K562 (cell line): ENCODE results near the gene GP1BA. TPM values are rescaled to one million over a fixed set of nuclear protein-coding genes. Genes with fewer than 3 reads are reported as not detected.
A peak's percentile ranks its signal among the peaks of the same experiment; 100 is the strongest.

Experiments used
- CBFB ChIP-seq: sonication (generic); formaldehyde crosslinking; IDR thresholded peaks from 2 replicates; pipeline ENCODE4 v1.4.0; 2020; ENCODE audit warnings: mild to moderate bottlenecking, missing genetic modification reagents
- CC2D1A ChIP-seq: fragments of 450-650 bp; IDR thresholded peaks from 2 replicates; pipeline ENCODE4 v1.6.1; 2017; ENCODE audit warnings: mild to moderate bottlenecking
- CCNT2 ChIP-seq: IDR thresholded peaks from 2 replicates; pipeline ENCODE4 v1.6.1; 2011; ENCODE audit warnings: borderline replicate concordance, low read depth, mild to moderate bottlenecking, moderate library complexity, mixed read lengths, low read length; ENCODE audit not compliant: insufficient read length; ENCODE audit errors: extremely low read depth
- E2F1 ChIP-seq: sonication (generic); formaldehyde crosslinking; IDR thresholded peaks from 2 replicates; pipeline ENCODE4 v1.8.1; 2023; ENCODE audit warnings: mild to moderate bottlenecking, missing genetic modification reagents, moderate library complexity
- EP300 ChIP-seq: IDR thresholded peaks from 2 replicates; pipeline ENCODE4 v1.6.1; 2012; ENCODE audit warnings: low read length, improper control_type of control experiment
- ETV1 ChIP-seq: fragments of 450-650 bp; conservative IDR thresholded peaks from 2 replicates; pipeline ENCODE4 v1.6.1; 2016; ENCODE audit warnings: missing genetic modification characterization, control low read depth, low read depth, missing compliant biosample characterization
- FOXK2 ChIP-seq, 2 experiments: fragments of 450-650 bp; IDR thresholded peaks in 1 of 2; conservative IDR thresholded peaks in 1 of 2; 2 replicates each; pipeline ENCODE4 v1.6.1; 2016; ENCODE audit warnings: low read depth in 2 of 2, mild to moderate bottlenecking in 1 of 2
- HMBOX1 ChIP-seq: sonication (generic); IDR thresholded peaks from 2 replicates; pipeline ENCODE4 v1.6.1; 2016
- KAT7 ChIP-seq: sonication (generic); formaldehyde crosslinking; IDR thresholded peaks from 2 replicates; pipeline ENCODE4 v1.8.0; 2022; ENCODE audit warnings: missing genetic modification reagents, mild to moderate bottlenecking, borderline replicate concordance
- PHF8 ChIP-seq: fragments of 200-600 bp; sonication (generic); IDR thresholded peaks from 2 replicates; pipeline ENCODE4 v1.6.1; 2012; ENCODE audit warnings: mixed run types, mild to moderate bottlenecking, inconsistent platforms, low read length, moderate library complexity, borderline replicate concordance
- TAF1 ChIP-seq: IDR thresholded peaks from 2 replicates; pipeline ENCODE4 v1.6.1; 2011; ENCODE audit warnings: mild to moderate bottlenecking, low read length, moderate library complexity; ENCODE audit not compliant: insufficient read depth, control insufficient read depth, severe bottlenecking; ENCODE audit errors: extremely low read depth
- TRIM24 ChIP-seq, 2 experiments: fragments of 450-650 bp; IDR thresholded peaks; 2 replicates each; pipeline ENCODE4 v1.6.1; 2016
- YY1 ChIP-seq, 3 experiments: IDR thresholded peaks; 2 replicates each; pipeline ENCODE4 v1.6.1; 2011; ENCODE audit warnings: low read length in 2 of 3, mild to moderate bottlenecking in 2 of 3, moderate library complexity in 2 of 3, borderline replicate concordance in 1 of 3, control low read depth in 1 of 3, low read depth in 1 of 3; ENCODE audit not compliant: insufficient read depth in 3 of 3, insufficient replicate concordance in 2 of 3, control insufficient read depth in 1 of 3, insufficient read length in 1 of 3; ENCODE audit errors: extremely low read depth in 1 of 3
- ZBTB12 ChIP-seq: fragments of 250-450 bp; sonication (Bioruptor Pico); IDR thresholded peaks from 2 replicates; pipeline ENCODE4 v1.4.0; 2020
- ZMIZ1 ChIP-seq, 2 experiments: fragments of 150-350 bp in 1 of 2; IDR thresholded peaks; 2 replicates each; pipeline ENCODE4 v1.6.1; 2012 to 2016; ENCODE audit warnings: low read depth in 2 of 2, low read length in 2 of 2, mild to moderate bottlenecking in 1 of 2, moderate library complexity in 1 of 2
- ZNF143 ChIP-seq: sonication (generic); formaldehyde crosslinking; IDR thresholded peaks from 2 replicates; pipeline ENCODE4 v1.9.0; 2022; ENCODE audit warnings: mild to moderate bottlenecking, missing genetic modification reagents
- ZNF586 ChIP-seq: fragments of 450-650 bp; formaldehyde crosslinking; conservative IDR thresholded peaks from 2 replicates; pipeline ENCODE4 v1.4.0; 2020; ENCODE audit warnings: mild to moderate bottlenecking, moderate library complexity
- ZNF717 ChIP-seq: fragments of 250-450 bp; sonication (Bioruptor Pico); IDR thresholded peaks from 2 replicates; pipeline ENCODE4 v1.5.0; 2021
- ZNF766 ChIP-seq: fragments of 200-800 bp; sonication (Bioruptor generic); conservative IDR thresholded peaks from 2 replicates; pipeline ENCODE4 v1.6.1; 2016; ENCODE audit warnings: missing genetic modification characterization, missing compliant biosample characterization
- polyA plus RNA-seq, 8 experiments: library from polyadenylated mRNA; depleted of rRNA in 4 of 8; stranded (reverse) in 5 of 8; unstranded in 3 of 8; fragments of >200 nt; fragmentation: Nextera tagmentation in 2 of 8; fragmentation: Illumina TruSeq in 1 of 8; extraction: Ambion mirVana in 2 of 8; extraction: Trizol in 1 of 8; gene quantifications; 2 replicates each; pipeline versions ENCODE4 v1.2.1 to v1.2.3, GENCODE V29; 2011 to 2014; ENCODE audit warnings: inconsistent platforms in 1 of 8, missing spikeins in 1 of 8
- total RNA-seq, 7 experiments: library from RNA; depleted of rRNA in 6 of 7; stranded (reverse); fragments of >200 nt in 6 of 7; fragmentation: Illumina TruSeq in 2 of 7; extraction: Trizol in 2 of 7; gene quantifications; 2 replicates each; pipeline versions ENCODE4 v1.2.1 to v1.2.3, GENCODE V29; 2011 to 2021; ENCODE audit warnings: low replicate concordance in 1 of 7

The GP1BA gene
- total and polyA plus RNA-seq, 9 of the 15 experiments (the other 6 are each of a cell fraction or from before 2014, with no cell fraction given) = 0.01 TPM; not detected in 8

- TF ChIP-seq YY1 (IDR thresholded peaks at IDR 0.05; ENCODE audit: borderline replicate concordance in 1 of 3, control insufficient read depth in 1 of 3, extremely low read depth in 1 of 3, insufficient read depth in 3 of 3, insufficient read length in 1 of 3, insufficient replicate concordance in 2 of 3, low read depth in 1 of 3, low read length in 2 of 3) = peak; percentile 27 to 87 (median 81)
- peak in 1 of 2 experiments; percentile 32; a peak in 1 of 4 replicates for TF ChIP-seq ZMIZ1 (IDR thresholded peaks at IDR 0.05; ENCODE audit: low read depth in 2 of 2, low read length in 2 of 2)
- peak; percentile 80 for TF ChIP-seq PHF8
- peak in 1 of 2 experiments; percentile 43; a peak in 1 of 4 replicates for TF ChIP-seq FOXK2 (conservative IDR thresholded peaks at IDR 0.05 in 1 of 2, IDR thresholded peaks at IDR 0.05 in 1 of 2; ENCODE audit: low read depth in 2 of 2)
- no peak for TF ChIP-seq ZBTB12 (CRISPR knock-in tag)
- no peak for TF ChIP-seq ZNF717 (CRISPR knock-in tag)
- TF ChIP-seq CCNT2 = peak; percentile 71
- TF ChIP-seq TRIM24 (IDR thresholded peaks at IDR 0.05) = no peak
- TF ChIP-seq ZNF766 (CRISPR knock-in tag) = peak; percentile 93
- TF ChIP-seq ZNF143 (CRISPR knock-in tag) = peak; percentile 65; the same call in 1 of the 2 replicates
- TF ChIP-seq EP300 = 0 out of 2 replicates have a peak, but pooled peaks have one; percentile 20
- TF ChIP-seq KAT7 = 0 out of 2 replicates have a peak, but pooled peaks have one; percentile 53
- TF ChIP-seq CC2D1A = 0 out of 2 replicates have a peak, but pooled peaks have one; percentile 34
- no peak for TF ChIP-seq ZNF586 (CRISPR knock-in tag)
- peak; percentile 85 for TF ChIP-seq TAF1
- TF ChIP-seq E2F1 (CRISPR knock-in tag) = peak; percentile 77; the same call in 1 of the 2 replicates
- TF ChIP-seq CBFB (CRISPR knock-in tag) = no peak
- TF ChIP-seq HMBOX1 = peak; percentile 57; the same call in 1 of the 2 replicates
- peak; percentile 83 for TF ChIP-seq ETV1 (tag)
Measured at GRCh38 chr17:4939796-4940554, 7.9 kb downstream of the GP1BA start, which contains the start of the genes RNF167 and SLC25A11 (continued).
